GM21381 (cell line): Measurements from ENCODE around the gene COMT.
"Not testable (repeated sequence)": the region's sequence is repeated elsewhere in the genome, so short reads cannot be mapped to it uniquely, and the experiment has no call there.

Experiments used
- ATAC-seq: cut with Tn5 transposase; IDR thresholded peaks from one replicate; pipeline ENCODE4 v1.9.1; 2021; ENCODE audit warnings: mild to moderate bottlenecking, moderate library complexity; ENCODE audit not compliant: unreplicated experiment

COMT gene

GRCh38 chr22:19928207-19928606 lies 13.4 kb upstream of the COMT start:
- ATAC-seq, result no peak

GRCh38 chr22:19929586-19930550 lies 11.7 kb upstream of the COMT start:
- no peak for ATAC-seq

- no peak for ATAC-seq
These were observed 10.8 kb upstream of the COMT start for GRCh38 chr22:19930551-19931486.

GRCh38 chr22:19931514-19931913 lies 10.1 kb upstream of the COMT start:
- no peak for ATAC-seq

GRCh38 chr22:19932367-19933206 lies 9.0 kb upstream of the COMT start:
- no peak for ATAC-seq

- ATAC-seq, result no peak
These were observed 8.0 kb upstream of the COMT start for GRCh38 chr22:19933341-19934241.

GRCh38 chr22:19935123-19935718 lies 6.4 kb upstream of the COMT start:
- not testable (repeated sequence) for ATAC-seq

- ATAC-seq, result no peak
These were observed 5.1 kb upstream of the COMT start for GRCh38 chr22:19936513-19936912.

GRCh38 chr22:19937616-19938473 lies 3.7 kb upstream of the COMT start:
- no peak for ATAC-seq

GRCh38 chr22:19940536-19941364 lies 822 bp upstream of the COMT start:
- ATAC-seq, result no peak

GRCh38 chr22:19942157-19943081 lies 847 bp downstream of the COMT start:
- no peak for ATAC-seq

GRCh38 chr22:19943082-19944026 lies 1.8 kb downstream of the COMT start:
- no peak for ATAC-seq

- ATAC-seq, result no peak
These were observed 6.6 kb downstream of the COMT start for GRCh38 chr22:19948057-19948760.

GRCh38 chr22:19951346-19951745 lies 9.8 kb downstream of the COMT start:
- no peak for ATAC-seq
